Measurements from ENCODE around the gene SPSB2.
A peak's percentile ranks its signal among the peaks of the same experiment; 100 is the strongest.

SPSB2 gene

DNA sequence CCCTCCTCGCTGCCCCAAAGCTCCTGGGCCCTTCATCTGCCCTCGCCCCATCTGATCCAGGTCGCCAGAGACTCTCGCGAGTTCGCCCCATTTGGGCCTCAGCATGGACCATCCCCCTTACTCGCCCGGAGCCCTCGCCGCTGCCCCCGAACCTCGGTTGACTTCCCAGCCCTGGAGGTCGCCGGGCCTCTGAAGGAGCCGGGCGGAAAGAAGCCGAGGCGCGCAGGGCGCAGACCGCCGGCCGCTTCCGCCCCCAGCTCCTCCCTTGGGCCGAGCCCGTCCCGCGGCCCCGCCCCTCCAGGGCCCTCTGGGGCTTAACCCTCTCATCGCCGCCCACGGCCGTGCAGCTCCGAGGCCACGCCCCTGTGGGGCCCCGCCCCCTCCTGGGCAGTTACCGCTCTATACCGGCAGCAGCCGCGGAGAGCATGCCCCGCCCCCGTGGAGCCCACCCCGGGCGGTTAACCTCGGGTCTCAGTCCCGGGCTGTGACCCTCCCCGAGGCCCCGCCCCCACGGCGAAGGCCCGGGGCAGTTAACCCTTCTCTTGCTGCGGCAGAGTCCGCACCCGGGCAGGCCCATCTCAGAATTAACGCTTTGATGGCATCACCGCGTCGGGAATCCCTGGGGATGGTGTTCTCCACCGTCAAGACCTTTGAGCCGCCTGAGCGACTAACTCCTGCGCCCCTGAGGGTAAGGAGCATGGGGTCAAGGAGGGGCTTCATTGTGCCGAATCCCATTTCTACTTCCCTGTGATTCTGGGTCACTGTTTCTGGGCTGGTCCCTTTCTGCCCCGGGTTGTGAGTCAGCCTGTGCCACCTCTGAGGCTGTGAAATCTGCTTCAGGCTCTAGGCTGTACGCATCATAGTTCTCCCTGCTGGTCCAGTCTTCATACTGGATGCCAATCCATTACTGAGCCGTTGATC, at the start of gene SPSB2:
Gene SPSB2, minus strand, starts transcription at position 210 of the 921 bp plus-strand sequence. CDS start 402 bp downstream, outside the sequence.
- Histone ChIP-seq H3K4me3 (peak within 1 kb of the TSS; percentile 93), H3K27ac (peak within 1 kb of the TSS; percentile 46; the same call in 1 of the 2 replicates), H3K9ac (ENCODE audit: insufficient read length) (peak within 1 kb of the TSS; percentile 85), H3K9me3 (ENCODE audit: low read depth, low read length) (no peaks in the 10 kb centered on the region), H3K36me3 (ENCODE audit: insufficient read depth, low read length) (peaks cover 21% of the 10 kb centered on the region)
- no peak for DNase-seq (ENCODE audit: low read depth, low spot score)
- TF ChIP-seq POLR2AphosphoS5 (IDR thresholded peaks at IDR 0.05; ENCODE audit: borderline replicate concordance, low read depth, low read length), result peak; percentile 78
- no peak for TF ChIP-seq FOXP2 (optimal IDR thresholded peaks at IDR 0.05; ENCODE audit: control extremely low read depth, extremely low read length, insufficient read depth)
- no peak for TF ChIP-seq EZH2 (IDR thresholded peaks at IDR 0.05)

DNA sequence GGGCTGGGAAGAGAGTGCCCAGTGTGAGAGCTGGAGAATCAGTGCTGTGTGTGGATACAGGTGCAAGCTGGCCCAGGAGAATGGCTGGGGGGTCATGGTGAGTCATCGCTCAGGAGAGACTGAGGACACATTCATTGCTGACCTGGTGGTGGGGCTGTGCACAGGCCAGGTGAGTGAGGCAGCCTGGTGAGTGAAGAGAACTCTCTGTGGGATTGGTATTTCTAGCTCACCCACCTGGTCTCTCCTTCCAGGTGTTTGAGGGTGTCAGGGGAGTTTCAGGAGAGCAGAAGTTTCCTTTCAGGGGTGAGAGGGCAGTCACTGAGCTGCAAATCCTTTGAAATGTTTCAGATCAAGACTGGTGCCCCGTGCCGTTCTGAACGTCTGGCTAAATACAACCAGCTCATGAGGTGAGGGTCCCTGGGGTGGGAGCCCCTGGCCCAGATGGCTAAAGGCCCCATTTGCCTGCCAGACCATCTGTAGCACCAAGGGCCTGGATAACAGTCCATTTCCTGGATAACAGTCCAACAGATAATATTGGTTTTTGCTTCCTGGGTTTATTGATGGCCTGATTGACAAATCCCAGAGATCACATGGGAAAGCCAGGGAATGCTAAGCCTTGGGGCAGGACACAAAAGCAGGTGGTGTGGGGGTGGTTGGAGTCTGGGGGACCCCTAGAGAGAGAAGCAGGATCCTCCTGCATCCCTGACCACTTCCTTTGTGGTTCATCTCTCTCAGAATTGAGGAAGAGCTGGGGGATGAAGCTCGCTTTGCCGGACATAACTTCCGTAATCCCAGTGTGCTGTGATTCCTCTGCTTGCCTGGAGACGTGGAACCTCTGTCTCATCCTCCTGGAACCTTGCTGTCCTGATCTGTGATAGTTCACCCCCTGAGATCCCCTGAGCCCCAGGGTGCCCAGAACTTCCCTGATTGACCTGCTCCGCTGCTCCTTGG, 49.2 kb upstream of the SPSB2 start:
- Histone ChIP-seq H3K4me3 (no peak overlapping the region), H3K9ac (ENCODE audit: insufficient read length) (no peak overlapping the region), H3K9me3 (ENCODE audit: low read depth, low read length) (no peaks in the 10 kb centered on the region), H3K36me3 (ENCODE audit: insufficient read depth, low read length) (peaks cover 2% of the 10 kb centered on the region; the same call in 1 of the 2 replicates), H3K27ac (0 out of 2 replicates have a peak overlapping the region, but pooled peaks have one; percentile 19)
- TF ChIP-seq POLR2AphosphoS5 (IDR thresholded peaks at IDR 0.05; ENCODE audit: borderline replicate concordance, low read depth, low read length) (no peak), EZH2 (IDR thresholded peaks at IDR 0.05) (no peak), FOXP2 (optimal IDR thresholded peaks at IDR 0.05; ENCODE audit: control extremely low read depth, extremely low read length, insufficient read depth) (no peak)
- no peak for DNase-seq (ENCODE audit: low read depth, low spot score)

DNA sequence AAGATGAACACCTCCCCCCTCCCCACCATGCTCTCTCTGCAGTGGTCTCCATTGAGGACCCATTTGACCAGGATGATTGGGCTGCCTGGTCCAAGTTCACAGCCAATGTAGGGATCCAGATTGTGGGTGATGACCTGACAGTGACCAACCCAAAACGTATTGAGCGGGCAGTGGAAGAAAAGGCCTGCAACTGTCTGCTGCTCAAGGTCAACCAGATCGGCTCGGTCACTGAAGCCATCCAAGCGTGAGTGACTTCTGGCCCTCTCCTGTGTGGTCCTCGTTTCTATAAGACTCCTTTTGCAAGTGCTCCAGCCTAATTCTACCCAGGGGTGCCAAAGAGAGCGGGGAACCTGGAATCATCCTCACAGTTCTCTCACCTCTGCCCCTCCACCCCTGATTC, 48.4 kb upstream of the SPSB2 start:
- no peaks in the 10 kb centered on the region for H3K9me3 ChIP-seq (ENCODE audit: low read depth, low read length)
- peaks cover 5% of the 10 kb centered on the region; the same call in 1 of the 2 replicates for H3K36me3 ChIP-seq (ENCODE audit: insufficient read depth, low read length)
- no peak overlapping the region for H3K9ac ChIP-seq (ENCODE audit: insufficient read length)
- no peak for DNase-seq (ENCODE audit: low read depth, low spot score)
- no peak overlapping the region for H3K27ac ChIP-seq
- no peak overlapping the region for H3K4me3 ChIP-seq
- TF ChIP-seq FOXP2 (optimal IDR thresholded peaks at IDR 0.05; ENCODE audit: control extremely low read depth, extremely low read length, insufficient read depth) (no peak), POLR2AphosphoS5 (IDR thresholded peaks at IDR 0.05; ENCODE audit: borderline replicate concordance, low read depth, low read length) (no peak), EZH2 (IDR thresholded peaks at IDR 0.05) (no peak)

DNA sequence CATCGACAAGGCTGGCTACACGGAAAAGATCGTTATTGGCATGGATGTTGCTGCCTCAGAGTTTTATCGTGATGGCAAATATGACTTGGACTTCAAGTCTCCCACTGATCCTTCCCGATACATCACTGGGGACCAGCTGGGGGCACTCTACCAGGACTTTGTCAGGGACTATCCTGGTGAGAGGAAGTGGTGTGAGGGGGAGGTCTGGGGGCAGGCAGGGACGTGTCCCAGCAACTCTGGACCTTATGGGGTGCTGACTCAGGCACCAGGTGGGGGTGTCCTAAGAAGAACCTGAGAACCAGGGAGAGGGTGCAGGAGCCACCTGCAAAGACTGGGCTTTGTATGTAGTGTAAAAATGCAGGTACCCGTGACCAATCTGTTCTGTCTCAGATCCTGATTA, 46.5 kb upstream of the SPSB2 start:
- Histone ChIP-seq H3K36me3 (ENCODE audit: insufficient read depth, low read length) (peaks cover 9% of the 10 kb centered on the region; the same call in 1 of the 2 replicates), H3K27ac (no peak overlapping the region), H3K9ac (ENCODE audit: insufficient read length) (no peak overlapping the region), H3K4me3 (no peak overlapping the region), H3K9me3 (ENCODE audit: low read depth, low read length) (no peaks in the 10 kb centered on the region)
- TF ChIP-seq FOXP2 (optimal IDR thresholded peaks at IDR 0.05; ENCODE audit: control extremely low read depth, extremely low read length, insufficient read depth), result no peak
- no peak for TF ChIP-seq POLR2AphosphoS5 (IDR thresholded peaks at IDR 0.05; ENCODE audit: borderline replicate concordance, low read depth, low read length)
- no peak for TF ChIP-seq EZH2 (IDR thresholded peaks at IDR 0.05)
- no peak for DNase-seq (ENCODE audit: low read depth, low spot score)

GRCh38 chr12:6917491-6918231, 44.6 kb upstream of the SPSB2 start:
- TF ChIP-seq POLR2AphosphoS5 (IDR thresholded peaks at IDR 0.05; ENCODE audit: borderline replicate concordance, low read depth, low read length), result no peak
- no peaks in the 10 kb centered on the region for H3K9me3 ChIP-seq (ENCODE audit: low read depth, low read length)
- H3K4me3 ChIP-seq, result no peak overlapping the region
- no peak overlapping the region for H3K27ac ChIP-seq
- no peak overlapping the region for H3K9ac ChIP-seq (ENCODE audit: insufficient read length)
- DNase-seq (ENCODE audit: low read depth, low spot score), result no peak
- H3K36me3 ChIP-seq (ENCODE audit: insufficient read depth, low read length), result peaks cover 9% of the 10 kb centered on the region; the same call in 1 of the 2 replicates

DNA sequence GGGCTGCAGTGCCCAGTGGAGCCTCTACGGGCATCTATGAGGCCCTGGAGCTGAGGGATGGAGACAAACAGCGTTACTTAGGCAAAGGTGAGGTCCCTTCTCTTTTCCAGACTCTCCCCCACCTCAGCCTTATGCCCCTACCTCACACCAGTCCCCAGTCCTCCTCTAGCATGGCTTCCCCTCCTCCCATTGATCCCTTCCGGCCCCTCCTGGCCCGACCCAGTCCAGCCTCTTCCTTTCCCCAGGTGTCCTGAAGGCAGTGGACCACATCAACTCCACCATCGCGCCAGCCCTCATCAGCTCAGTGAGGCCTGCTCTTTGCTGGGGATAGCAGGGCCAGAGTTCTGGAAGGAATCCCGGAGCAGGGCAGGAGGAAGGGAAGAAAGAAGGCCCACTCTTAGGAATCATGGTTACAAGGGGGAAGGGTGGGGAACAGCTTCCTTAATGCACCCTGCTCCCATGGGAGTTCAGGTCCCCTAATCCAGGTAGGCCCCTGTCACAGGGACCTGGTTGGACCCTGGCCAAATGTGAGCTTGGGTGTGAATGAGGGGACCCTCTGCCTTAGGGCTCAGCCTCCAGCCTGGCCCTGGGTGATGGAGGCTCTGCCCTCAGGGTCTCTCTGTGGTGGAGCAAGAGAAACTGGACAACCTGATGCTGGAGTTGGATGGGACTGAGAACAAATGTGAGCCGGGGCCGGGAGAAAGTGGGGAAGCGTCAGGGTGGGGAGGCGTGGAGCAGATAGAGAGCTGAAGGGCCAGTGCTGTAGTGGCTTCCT, 43.5 kb upstream of the SPSB2 start:
- TF ChIP-seq EZH2 (IDR thresholded peaks at IDR 0.05), result no peak
- TF ChIP-seq POLR2AphosphoS5 (IDR thresholded peaks at IDR 0.05; ENCODE audit: borderline replicate concordance, low read depth, low read length), result no peak
- TF ChIP-seq FOXP2 (optimal IDR thresholded peaks at IDR 0.05; ENCODE audit: control extremely low read depth, extremely low read length, insufficient read depth), result no peak
- Histone ChIP-seq H3K36me3 (ENCODE audit: insufficient read depth, low read length) (peaks cover 9% of the 10 kb centered on the region; the same call in 1 of the 2 replicates), H3K9ac (ENCODE audit: insufficient read length) (no peak overlapping the region), H3K27ac (no peak overlapping the region), H3K4me3 (no peak overlapping the region), H3K9me3 (ENCODE audit: low read depth, low read length) (no peaks in the 10 kb centered on the region)
- DNase-seq (ENCODE audit: low read depth, low spot score), result no peak

GRCh38 chr12:6915789-6916285, 42.7 kb upstream of the SPSB2 start:
- Histone ChIP-seq H3K4me3 (peak overlapping the region; percentile 89), H3K36me3 (ENCODE audit: insufficient read depth, low read length) (peaks cover 9% of the 10 kb centered on the region; the same call in 1 of the 2 replicates), H3K9me3 (ENCODE audit: low read depth, low read length) (no peaks in the 10 kb centered on the region), H3K27ac (no peak overlapping the region), H3K9ac (ENCODE audit: insufficient read length) (no peak overlapping the region)
- no peak for DNase-seq (ENCODE audit: low read depth, low spot score)
- no peak for TF ChIP-seq POLR2AphosphoS5 (IDR thresholded peaks at IDR 0.05; ENCODE audit: borderline replicate concordance, low read depth, low read length)
- no peak for TF ChIP-seq EZH2 (IDR thresholded peaks at IDR 0.05)
- TF ChIP-seq FOXP2 (optimal IDR thresholded peaks at IDR 0.05; ENCODE audit: control extremely low read depth, extremely low read length, insufficient read depth), result no peak
